Astrocyte (in vitro differentiated cells and primary cell): Measurements from ENCODE around the gene ZBTB17. TPM values are rescaled to one million over a fixed set of nuclear protein-coding genes. Genes with fewer than 3 reads are reported as not detected.

Source experiments
- DNase-seq: peaks from one replicate; pipeline ENCODE4 v3.0.0-alpha.2; 2010; ENCODE audit warnings: low read depth
- FAIRE-seq: peaks from 2 replicates; lab custom pipeline; 2011; peaks lifted over from hg19 to GRCh38; lab: Jason Lieb, UNC
- H2AFZ ChIP-seq: 2 replicates; pipeline ENCODE4 v1.6.0; 2012; ENCODE audit warnings: low read depth, low read length, inconsistent platforms
- H3K27ac ChIP-seq: 2 replicates; pipeline ENCODE4 v1.5.1; 2011; ENCODE audit warnings: low read depth, low read length, inconsistent platforms
- H3K27me3 ChIP-seq: 2 replicates; pipeline ENCODE4 v1.6.0; 2011; ENCODE audit warnings: low read length, inconsistent platforms; ENCODE audit not compliant: insufficient read depth
- H3K36me3 ChIP-seq: 2 replicates; pipeline ENCODE4 v1.5.1; 2011; ENCODE audit warnings: low read length, inconsistent platforms; ENCODE audit not compliant: insufficient read depth
- H3K4me1 ChIP-seq: 2 replicates; pipeline ENCODE4 v1.5.1; 2011; ENCODE audit warnings: low read length, inconsistent platforms; ENCODE audit not compliant: insufficient read depth
- H3K4me2 ChIP-seq: 2 replicates; pipeline ENCODE4 v1.6.0; 2012; ENCODE audit warnings: low read length, inconsistent platforms
- H3K4me3 ChIP-seq: 2 replicates; pipeline ENCODE4 v1.5.1; 2011; ENCODE audit warnings: low read depth, mild to moderate bottlenecking, low read length, inconsistent platforms; ENCODE audit not compliant: insufficient read depth
- H3K79me2 ChIP-seq: 2 replicates; pipeline ENCODE4 v1.6.0; 2012; ENCODE audit warnings: mild to moderate bottlenecking, low read length, inconsistent platforms; ENCODE audit not compliant: insufficient read depth
- H3K9ac ChIP-seq: 2 replicates; pipeline ENCODE4 v1.6.0; 2012; ENCODE audit warnings: mild to moderate bottlenecking, low read length, inconsistent platforms
- H3K9me3 ChIP-seq: 2 replicates; pipeline ENCODE4 v1.5.1; 2012; ENCODE audit warnings: low read depth, mild to moderate bottlenecking, low read length, inconsistent platforms; ENCODE audit not compliant: insufficient read depth
- H4K20me1 ChIP-seq: 2 replicates; pipeline ENCODE4 v1.6.0; 2012; ENCODE audit warnings: low read length, inconsistent platforms; ENCODE audit not compliant: insufficient read depth
- H3K27ac Mint-ChIP-seq: one replicate; pipeline ENCODE4 v1.8.0; 2021; ENCODE audit warnings: mild to moderate bottlenecking, mixed read lengths; ENCODE audit not compliant: unreplicated experiment
- H3K27me3 Mint-ChIP-seq: one replicate; pipeline ENCODE4 v1.8.0; 2021; ENCODE audit warnings: low read depth, mixed read lengths; ENCODE audit not compliant: unreplicated experiment
- H3K36me3 Mint-ChIP-seq: one replicate; pipeline ENCODE4 v1.8.0; 2021; ENCODE audit warnings: low read depth, mixed read lengths; ENCODE audit not compliant: unreplicated experiment
- H3K4me1 Mint-ChIP-seq: one replicate; pipeline ENCODE4 v1.8.0; 2021; ENCODE audit warnings: low read depth, mixed read lengths; ENCODE audit not compliant: unreplicated experiment
- H3K4me3 Mint-ChIP-seq: one replicate; pipeline ENCODE4 v1.8.0; 2021; ENCODE audit warnings: mild to moderate bottlenecking, moderate library complexity, mixed read lengths; ENCODE audit not compliant: unreplicated experiment
- H3K9me3 Mint-ChIP-seq: one replicate; pipeline ENCODE4 v1.8.0; 2021; ENCODE audit warnings: mild to moderate bottlenecking, mixed read lengths; ENCODE audit not compliant: unreplicated experiment
- CTCF ChIP-seq: IDR thresholded peaks from 2 replicates; pipeline ENCODE4 v1.5.1; 2011; ENCODE audit warnings: low read depth, mild to moderate bottlenecking, inconsistent platforms, low read length, moderate library complexity; ENCODE audit not compliant: insufficient read depth
- EZH2 ChIP-seq: IDR thresholded peaks from 2 replicates; pipeline ENCODE4 v1.6.1; 2012; ENCODE audit warnings: mild to moderate bottlenecking, low read length, inconsistent platforms; ENCODE audit not compliant: insufficient read depth
- total RNA-seq: library from RNA; stranded (reverse); gene quantifications from 2 replicates; pipeline ENCODE4 v1.2.1, GENCODE V29; 2021

ZBTB17 gene
- total RNA-seq, 1 donor from 2014 or later = 28.1 TPM

GRCh38 chr1:15956150-15956549, 19.8 kb downstream of the ZBTB17 start:
- Histone ChIP-seq H3K4me2 (peak overlapping the region; percentile 10), H4K20me1 (peaks cover 39% of the 10 kb centered on the region), H3K36me3 (no peaks in the 10 kb centered on the region), H3K79me2 (peaks cover 89% of the 10 kb centered on the region), H3K27ac (peak overlapping the region; percentile 45), H3K9me3 (no peaks in the 10 kb centered on the region), H3K9ac (peak overlapping the region; percentile 1), H2AFZ (no peak overlapping the region), H3K4me1 (peaks cover 58% of the 10 kb centered on the region), H3K4me3 (no peak overlapping the region), H3K27me3 (no peaks in the 10 kb centered on the region)
- FAIRE-seq (peak; percentile 29), DNase-seq (peak; percentile 62)
- Mint-ChIP-seq H3K27me3 (no peaks in the 10 kb centered on the region), H3K36me3 (peaks cover 7% of the 10 kb centered on the region), H3K4me3 (no peak overlapping the region), H3K9me3 (no peaks in the 10 kb centered on the region), H3K27ac (peak overlapping the region; percentile 26), H3K4me1 (peaks cover 47% of the 10 kb centered on the region)
- no peak for TF ChIP-seq EZH2
- no peak for TF ChIP-seq CTCF

GRCh38 chr1:15955552-15955951, 20.3 kb downstream of the ZBTB17 start:
- Histone ChIP-seq H3K36me3 (no peaks in the 10 kb centered on the region), H3K9me3 (no peaks in the 10 kb centered on the region), H3K4me2 (peak overlapping the region; percentile 10), H3K27me3 (no peaks in the 10 kb centered on the region), H3K79me2 (peaks cover 88% of the 10 kb centered on the region), H3K9ac (peak overlapping the region; percentile 1), H3K27ac (peak overlapping the region; percentile 45), H3K4me3 (no peak overlapping the region), H3K4me1 (peaks cover 64% of the 10 kb centered on the region), H2AFZ (no peak overlapping the region), H4K20me1 (peaks cover 33% of the 10 kb centered on the region)
- Mint-ChIP-seq H3K27ac (no peak overlapping the region), H3K27me3 (no peaks in the 10 kb centered on the region), H3K4me1 (peaks cover 52% of the 10 kb centered on the region), H3K36me3 (peaks cover 7% of the 10 kb centered on the region), H3K4me3 (no peak overlapping the region), H3K9me3 (no peaks in the 10 kb centered on the region)
- DNase-seq (no peak), FAIRE-seq (no peak)
- no peak for TF ChIP-seq CTCF

DNA sequence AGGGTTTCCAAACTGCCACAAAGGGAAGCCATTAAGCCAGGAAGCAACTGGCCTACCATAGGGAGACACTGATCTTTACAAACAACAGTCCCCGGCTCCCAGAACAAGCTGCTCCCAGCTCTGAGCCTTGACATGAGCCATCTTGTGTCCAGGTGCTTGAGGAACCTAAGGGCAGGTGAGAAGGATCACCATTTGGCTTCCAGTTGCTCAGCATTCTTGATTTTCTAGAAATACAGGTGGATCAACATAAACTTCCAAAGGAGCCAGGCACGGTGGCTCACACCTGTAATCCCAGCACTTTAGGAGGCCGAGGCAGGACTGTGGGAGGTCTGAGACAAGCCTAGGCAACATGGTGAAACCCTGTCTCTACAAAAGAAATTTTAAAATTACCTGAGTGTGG, 21.6 kb downstream of the ZBTB17 start:
- Histone ChIP-seq H2AFZ (no peak overlapping the region), H3K79me2 (peaks cover 82% of the 10 kb centered on the region), H4K20me1 (peaks cover 25% of the 10 kb centered on the region), H3K27ac (peak overlapping the region; percentile 4), H3K4me3 (no peak overlapping the region), H3K4me1 (peaks cover 77% of the 10 kb centered on the region), H3K36me3 (no peaks in the 10 kb centered on the region), H3K27me3 (no peaks in the 10 kb centered on the region), H3K9me3 (no peaks in the 10 kb centered on the region), H3K4me2 (peak overlapping the region; percentile 91), H3K9ac (no peak overlapping the region)
- Mint-ChIP-seq H3K4me1 (peaks cover 65% of the 10 kb centered on the region), H3K27ac (peak overlapping the region; percentile 26), H3K36me3 (peaks cover 7% of the 10 kb centered on the region), H3K4me3 (no peak overlapping the region), H3K9me3 (no peaks in the 10 kb centered on the region), H3K27me3 (no peaks in the 10 kb centered on the region)
- no peak for DNase-seq
- TF ChIP-seq EZH2 (no peak), CTCF (no peak)
- no peak for FAIRE-seq
